Adipocyte (in vitro differentiated cells): ENCODE results near the gene FAM168B.

Source experiments
- DNase-seq: peaks from one replicate; pipeline ENCODE4 v3.0.0-alpha.2; 2015; ENCODE audit warnings: low read depth
- H3K27me3 ChIP-seq: replicated peaks from 2 replicates; pipeline ENCODE4 v1.7.0; 2013; ENCODE audit warnings: mild to moderate bottlenecking, low read length, moderate library complexity; ENCODE audit not compliant: control insufficient read depth, insufficient read depth
- H3K36me3 ChIP-seq: 2 replicates; pipeline ENCODE4 v1.7.0; 2013; ENCODE audit warnings: low read length, mild to moderate bottlenecking, moderate library complexity; ENCODE audit not compliant: control insufficient read depth, insufficient read depth, severe bottlenecking
- H3K4me1 ChIP-seq: 2 replicates; pipeline ENCODE4 v1.7.0; 2013; ENCODE audit warnings: mild to moderate bottlenecking, low read length, moderate library complexity; ENCODE audit not compliant: control insufficient read depth, insufficient read depth
- H3K4me3 ChIP-seq: 2 replicates; pipeline ENCODE4 v1.7.0; 2013; ENCODE audit warnings: mild to moderate bottlenecking, low read length, moderate library complexity
- H3K9ac ChIP-seq: 2 replicates; pipeline ENCODE4 v1.7.0; 2013; ENCODE audit warnings: mild to moderate bottlenecking, low read length, moderate library complexity
- H3K9me3 ChIP-seq: 2 replicates; pipeline ENCODE4 v1.7.0; 2013; ENCODE audit warnings: mild to moderate bottlenecking, low read length, moderate library complexity; ENCODE audit not compliant: control insufficient read depth

FAM168B gene

GRCh38 chr2:131027566-131028528 is 65.4 kb downstream of the FAM168B start:
- peaks cover 7% of the 10 kb centered on the region for H3K9me3 ChIP-seq
- no peaks in the 10 kb centered on the region for H3K4me1 ChIP-seq
- no peaks in the 10 kb centered on the region for H3K36me3 ChIP-seq
- no peak overlapping the region for H3K9ac ChIP-seq
- no peak for DNase-seq
- no peak overlapping the region for H3K4me3 ChIP-seq
- no peaks in the 10 kb centered on the region for H3K27me3 ChIP-seq

GRCh38 chr2:131026919-131027318 is 66.3 kb downstream of the FAM168B start:
- H3K4me1 ChIP-seq = no peaks in the 10 kb centered on the region
- H3K4me3 ChIP-seq = no peak overlapping the region
- H3K9ac ChIP-seq = no peak overlapping the region
- DNase-seq = no peak
- peaks cover 7% of the 10 kb centered on the region for H3K9me3 ChIP-seq
- H3K27me3 ChIP-seq = no peaks in the 10 kb centered on the region
- no peaks in the 10 kb centered on the region for H3K36me3 ChIP-seq

- no peak overlapping the region for H3K4me3 ChIP-seq
- H3K36me3 ChIP-seq = no peaks in the 10 kb centered on the region
- peaks cover 7% of the 10 kb centered on the region for H3K9me3 ChIP-seq
- DNase-seq = no peak
- no peaks in the 10 kb centered on the region for H3K27me3 ChIP-seq
- H3K4me1 ChIP-seq = no peaks in the 10 kb centered on the region
- H3K9ac ChIP-seq = no peak overlapping the region
Observed at GRCh38 chr2:131023758-131024157, 69.5 kb downstream of the FAM168B start.

- DNase-seq = peak; percentile 25
- no peaks in the 10 kb centered on the region for H3K36me3 ChIP-seq
- H3K4me1 ChIP-seq = peaks cover 2% of the 10 kb centered on the region
- H3K9me3 ChIP-seq = peaks cover 4% of the 10 kb centered on the region
- H3K9ac ChIP-seq = no peak overlapping the region
- no peak overlapping the region for H3K4me3 ChIP-seq
- no peaks in the 10 kb centered on the region for H3K27me3 ChIP-seq
Observed at GRCh38 chr2:131022731-131023130, 70.5 kb downstream of the FAM168B start.

- Histone ChIP-seq H3K4me3 (peak overlapping the region; percentile 55), H3K9me3 (no peaks in the 10 kb centered on the region), H3K9ac (peak overlapping the region; percentile 35), H3K36me3 (no peaks in the 10 kb centered on the region), H3K4me1 (peaks cover 16% of the 10 kb centered on the region), H3K27me3 (peaks cover 5% of the 10 kb centered on the region)
- DNase-seq = peak; percentile 58
Observed at GRCh38 chr2:131016826-131017741, 76.2 kb downstream of the FAM168B start.

- Histone ChIP-seq H3K27me3 (peaks cover 17% of the 10 kb centered on the region), H3K36me3 (no peaks in the 10 kb centered on the region), H3K9me3 (no peaks in the 10 kb centered on the region), H3K4me1 (peaks cover 16% of the 10 kb centered on the region), H3K9ac (no peak overlapping the region), H3K4me3 (no peak overlapping the region)
- no peak for DNase-seq
Observed at GRCh38 chr2:131015764-131016163, 77.5 kb downstream of the FAM168B start.

GRCh38 chr2:131014141-131014540 is 79.1 kb downstream of the FAM168B start:
- H3K9me3 ChIP-seq = no peaks in the 10 kb centered on the region
- peaks cover 33% of the 10 kb centered on the region for H3K27me3 ChIP-seq

GRCh38 chr2:131011486-131011885 is 81.8 kb downstream of the FAM168B start:
- DNase-seq = no peak
- peaks cover 6% of the 10 kb centered on the region for H3K9me3 ChIP-seq
- no peak overlapping the region for H3K9ac ChIP-seq
- H3K36me3 ChIP-seq = no peaks in the 10 kb centered on the region
- peaks cover 35% of the 10 kb centered on the region for H3K27me3 ChIP-seq
- H3K4me3 ChIP-seq = no peak overlapping the region
- H3K4me1 ChIP-seq = peaks cover 1% of the 10 kb centered on the region

More at GRCh38 chr2:131014141-131014540, 79.1 kb downstream of the FAM168B start:
- Histone ChIP-seq H3K36me3 (no peaks in the 10 kb centered on the region), H3K4me3 (no peak overlapping the region), H3K4me1 (peaks cover 16% of the 10 kb centered on the region), H3K9ac (no peak overlapping the region)
- no peak for DNase-seq

GRCh38 chr2:131010566-131010965 is 82.7 kb downstream of the FAM168B start:
- Histone ChIP-seq H3K9me3 (peaks cover 6% of the 10 kb centered on the region), H3K9ac (no peak overlapping the region), H3K4me3 (no peak overlapping the region), H3K4me1 (no peaks in the 10 kb centered on the region), H3K36me3 (no peaks in the 10 kb centered on the region), H3K27me3 (peaks cover 35% of the 10 kb centered on the region)
- no peak for DNase-seq

- Histone ChIP-seq H3K9me3 (peaks cover 6% of the 10 kb centered on the region), H3K9ac (no peak overlapping the region), H3K27me3 (peaks cover 40% of the 10 kb centered on the region), H3K4me1 (no peaks in the 10 kb centered on the region), H3K4me3 (no peak overlapping the region), H3K36me3 (no peaks in the 10 kb centered on the region)
- no peak for DNase-seq
Observed at GRCh38 chr2:131009713-131010475, 83.4 kb downstream of the FAM168B start.
